MG63 (cell line): ENCODE results near the gene NIT2. TPM values are rescaled to one million over a fixed set of nuclear protein-coding genes. Genes with fewer than 3 reads are reported as not detected.
"Not testable (repeated sequence)": the region's sequence is repeated elsewhere in the genome, so short reads cannot be mapped to it uniquely, and the experiment has no call there.

ENCODE experiments used
- DNase-seq: peaks from one replicate; pipeline ENCODE4 v3.0.0-alpha.2; 2020
- H3K27me3 ChIP-seq: fragments of 250-450 bp; sonication (Bioruptor Pico); 2 replicates; pipeline ENCODE4 v1.5.1; 2020; ENCODE audit warnings: mild to moderate bottlenecking, moderate library complexity
- H3K36me3 ChIP-seq: fragments of 250-450 bp; sonication (Bioruptor Pico); 2 replicates; pipeline ENCODE4 v1.5.1; 2020; ENCODE audit warnings: mild to moderate bottlenecking, moderate library complexity
- H3K4me3 ChIP-seq: fragments of 250-450 bp; sonication (Bioruptor Pico); 2 replicates; pipeline ENCODE4 v1.5.1; 2020; ENCODE audit warnings: mild to moderate bottlenecking, moderate library complexity
- H3K9me3 ChIP-seq: fragments of 250-450 bp; sonication (Bioruptor Pico); 2 replicates; pipeline ENCODE4 v1.5.1; 2020; ENCODE audit warnings: mild to moderate bottlenecking, moderate library complexity
- total RNA-seq: library from RNA; depleted of rRNA; stranded (reverse); fragments of >200 nt; shearing (Covaris generic); gene quantifications from 2 replicates; pipeline ENCODE4 v1.2.3, GENCODE V29; 2014; ENCODE audit warnings: low replicate concordance

The NIT2 gene
- total RNA-seq, 1 experiment from 2014 or later, result 108 TPM

DNA sequence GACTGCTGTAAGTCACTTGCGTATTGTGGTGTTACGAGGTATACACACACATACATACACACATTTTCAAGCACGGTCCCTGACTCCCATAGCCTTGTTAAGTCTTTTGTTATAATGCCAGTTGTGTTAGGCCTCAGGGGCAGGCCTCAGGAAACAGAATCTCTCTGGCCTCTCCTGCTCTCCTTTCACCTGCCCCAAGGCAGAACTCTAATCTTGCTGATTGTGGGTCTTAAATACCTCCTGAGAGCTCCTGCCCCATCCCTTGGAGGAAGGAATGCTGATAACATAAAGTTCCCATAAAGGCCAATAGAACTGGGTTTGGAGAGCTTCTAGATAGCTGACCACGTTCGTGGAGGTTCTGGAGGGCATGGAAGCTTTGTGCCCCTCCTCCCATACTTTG lies 3.9 kb upstream of the NIT2 start:
- H3K27me3 ChIP-seq, result no peaks in the 10 kb centered on the region
- DNase-seq, result no peak

GRCh38 chr3:100331660-100332059 lies 2.9 kb upstream of the NIT2 start:
- no peak overlapping the region for H3K4me3 ChIP-seq
- no peak for DNase-seq

More for the DNA sequence above, 3.9 kb upstream of the NIT2 start:
- H3K4me3 ChIP-seq, result no peak overlapping the region
- H3K36me3 ChIP-seq, result peaks cover 22% of the 10 kb centered on the region
- H3K9me3 ChIP-seq, result no peaks in the 10 kb centered on the region

DNA sequence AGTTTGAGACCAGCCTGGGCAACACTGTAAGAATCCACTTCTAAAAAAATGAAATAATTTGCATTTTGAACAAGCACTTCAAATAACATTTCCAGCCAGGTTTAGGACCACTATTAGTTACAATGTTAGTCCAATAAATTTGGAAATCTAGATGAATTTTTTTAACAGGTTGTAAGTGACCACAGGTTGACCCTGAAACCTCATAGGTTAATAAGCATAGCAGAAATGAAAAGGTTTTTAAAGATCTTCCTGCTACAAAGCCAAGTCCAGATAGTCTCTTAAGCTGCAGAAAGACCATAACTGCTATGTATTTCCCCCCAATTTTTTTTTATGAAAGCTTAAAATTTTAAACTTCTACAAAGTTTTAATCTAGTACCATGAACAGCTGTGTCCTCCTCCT lies 1.5 kb upstream of the NIT2 start:
- no peaks in the 10 kb centered on the region for H3K9me3 ChIP-seq
- no peak for DNase-seq
- H3K36me3 ChIP-seq, result peaks cover 7% of the 10 kb centered on the region
- no peak overlapping the region for H3K4me3 ChIP-seq
- no peaks in the 10 kb centered on the region for H3K27me3 ChIP-seq

More at GRCh38 chr3:100331660-100332059, 2.9 kb upstream of the NIT2 start:
- H3K27me3 ChIP-seq, result no peaks in the 10 kb centered on the region
- no peaks in the 10 kb centered on the region for H3K9me3 ChIP-seq
- peaks cover 19% of the 10 kb centered on the region for H3K36me3 ChIP-seq

- no peaks in the 10 kb centered on the region for H3K27me3 ChIP-seq
- H3K9me3 ChIP-seq, result no peaks in the 10 kb centered on the region
- H3K36me3 ChIP-seq, result peaks cover 16% of the 10 kb centered on the region
- DNase-seq, result no peak
- peak overlapping the region; percentile 76 for H3K4me3 ChIP-seq
These were observed 528 bp upstream of the NIT2 start for GRCh38 chr3:100333970-100334487.

- Histone ChIP-seq H3K27me3 (no peaks in the 10 kb centered on the region), H3K4me3 (peak overlapping the region; percentile 76), H3K36me3 (peaks cover 30% of the 10 kb centered on the region), H3K9me3 (no peaks in the 10 kb centered on the region)
- DNase-seq, result peak; percentile 24
These were observed 877 bp downstream of the NIT2 start for GRCh38 chr3:100335434-100335833.

- DNase-seq, H3K27me3 ChIP-seq, H3K4me3 ChIP-seq, H3K9me3 ChIP-seq: not testable (repeated sequence)
- H3K36me3 ChIP-seq, result peaks cover 36% of the 10 kb centered on the region
These were observed 1.7 kb downstream of the NIT2 start for GRCh38 chr3:100336229-100336628.

DNA sequence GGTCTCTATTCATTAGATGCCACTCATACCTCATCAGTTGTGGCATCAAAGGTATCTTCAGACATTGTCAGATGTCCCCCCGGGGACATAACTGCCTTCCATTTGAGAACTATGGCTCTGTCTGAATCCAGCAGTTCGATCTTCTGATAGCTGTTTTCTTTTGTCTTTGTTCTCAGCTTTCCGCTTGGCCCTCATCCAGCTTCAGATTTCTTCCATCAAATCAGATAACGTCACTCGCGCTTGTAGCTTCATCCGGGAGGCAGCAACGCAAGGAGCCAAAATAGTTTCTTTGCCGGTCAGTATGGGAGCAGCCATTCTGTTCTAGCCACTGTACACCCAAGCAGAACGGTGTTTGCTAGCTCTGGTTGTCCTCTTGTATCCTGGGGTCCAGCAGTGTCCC lies 4.4 kb downstream of the NIT2 start:
- peaks cover 4% of the 10 kb centered on the region for H3K9me3 ChIP-seq
- peaks cover 62% of the 10 kb centered on the region for H3K36me3 ChIP-seq
- H3K4me3 ChIP-seq, result no peak overlapping the region
- H3K27me3 ChIP-seq, result no peaks in the 10 kb centered on the region
- DNase-seq, result no peak

DNA sequence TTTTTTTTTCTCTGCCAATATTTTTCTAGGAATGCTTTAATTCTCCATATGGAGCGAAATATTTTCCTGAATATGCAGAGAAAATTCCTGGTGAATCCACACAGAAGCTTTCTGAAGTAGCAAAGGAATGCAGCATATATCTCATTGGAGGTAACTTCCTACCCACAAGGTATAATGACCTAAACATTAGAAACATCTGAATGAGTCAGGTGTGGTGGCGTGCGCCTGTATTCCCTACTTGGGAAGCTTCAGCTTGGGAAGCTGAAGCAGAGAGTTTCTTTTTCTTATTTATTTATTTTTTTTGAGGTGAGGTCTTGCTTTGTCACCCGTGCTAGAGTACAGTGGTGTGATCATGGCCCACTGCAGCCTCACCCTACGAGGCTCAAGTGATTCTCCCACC lies 5.2 kb downstream of the NIT2 start:
- Histone ChIP-seq H3K4me3 (no peak overlapping the region), H3K9me3 (peaks cover 4% of the 10 kb centered on the region), H3K27me3 (no peaks in the 10 kb centered on the region), H3K36me3 (peaks cover 67% of the 10 kb centered on the region)
- no peak for DNase-seq

GRCh38 chr3:100340527-100340926 lies 6.0 kb downstream of the NIT2 start:
- no peaks in the 10 kb centered on the region for H3K27me3 ChIP-seq
- peaks cover 4% of the 10 kb centered on the region for H3K9me3 ChIP-seq
- no peak for DNase-seq
- no peak overlapping the region for H3K4me3 ChIP-seq
- peaks cover 75% of the 10 kb centered on the region for H3K36me3 ChIP-seq

- Histone ChIP-seq H3K27me3 (no peaks in the 10 kb centered on the region), H3K4me3 (no peak overlapping the region), H3K36me3 (peaks cover 93% of the 10 kb centered on the region), H3K9me3 (peaks cover 6% of the 10 kb centered on the region; the same call in 1 of the 2 replicates)
- DNase-seq, result no peak
These were observed 14.2 kb downstream of the NIT2 start for GRCh38 chr3:100348727-100349126.

- DNase-seq, H3K27me3 ChIP-seq, H3K9me3 ChIP-seq, H3K4me3 ChIP-seq: not testable (repeated sequence)
- peaks cover 96% of the 10 kb centered on the region for H3K36me3 ChIP-seq
These were observed 17.2 kb downstream of the NIT2 start for GRCh38 chr3:100351770-100352169.

DNA sequence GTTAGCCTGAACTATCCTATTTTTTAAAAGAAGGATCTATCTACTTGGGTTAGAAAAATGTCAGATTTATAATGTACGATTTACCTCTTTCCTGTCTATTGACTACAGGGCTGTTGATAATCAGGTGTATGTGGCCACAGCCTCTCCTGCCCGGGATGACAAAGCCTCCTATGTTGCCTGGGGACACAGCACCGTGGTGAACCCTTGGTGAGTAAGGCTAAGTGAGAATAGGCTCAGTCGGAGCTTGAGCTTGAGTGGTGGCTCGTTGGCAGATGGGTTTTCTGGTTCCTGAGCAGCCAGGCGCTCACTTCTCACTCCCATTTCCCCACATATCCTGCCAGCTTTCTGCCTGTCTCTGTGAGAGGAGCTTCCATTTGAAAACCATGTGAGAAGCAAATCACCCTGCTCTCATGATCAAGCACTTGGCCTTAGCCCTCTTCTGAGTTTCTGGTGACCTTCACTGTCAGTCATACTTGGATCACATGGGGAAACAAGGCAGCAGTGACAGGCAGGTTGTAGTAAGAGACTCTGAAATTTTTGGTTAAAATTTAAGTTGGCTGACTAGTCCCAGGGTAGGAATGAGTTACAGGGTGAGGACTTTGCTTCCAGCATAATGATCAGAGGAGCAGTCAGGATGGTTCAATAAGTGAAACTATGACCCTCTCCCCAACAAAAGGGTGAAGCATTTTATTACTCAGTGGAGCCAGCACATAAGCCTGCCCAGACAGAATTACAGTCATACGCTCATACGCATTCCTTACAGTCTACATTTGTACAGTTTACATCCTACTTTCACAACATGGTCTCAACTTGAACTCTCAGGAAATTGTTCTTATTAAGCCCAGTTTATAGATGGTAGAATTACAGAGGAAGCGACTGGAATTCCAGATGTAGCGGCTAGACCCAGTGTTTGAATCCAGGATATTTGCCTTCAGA lies 18.0 kb downstream of the NIT2 start:
- no peak for DNase-seq
- Histone ChIP-seq H3K4me3 (no peak overlapping the region), H3K36me3 (peaks cover 93% of the 10 kb centered on the region), H3K27me3 (no peaks in the 10 kb centered on the region), H3K9me3 (peaks cover 6% of the 10 kb centered on the region; the same call in 1 of the 2 replicates)

DNA sequence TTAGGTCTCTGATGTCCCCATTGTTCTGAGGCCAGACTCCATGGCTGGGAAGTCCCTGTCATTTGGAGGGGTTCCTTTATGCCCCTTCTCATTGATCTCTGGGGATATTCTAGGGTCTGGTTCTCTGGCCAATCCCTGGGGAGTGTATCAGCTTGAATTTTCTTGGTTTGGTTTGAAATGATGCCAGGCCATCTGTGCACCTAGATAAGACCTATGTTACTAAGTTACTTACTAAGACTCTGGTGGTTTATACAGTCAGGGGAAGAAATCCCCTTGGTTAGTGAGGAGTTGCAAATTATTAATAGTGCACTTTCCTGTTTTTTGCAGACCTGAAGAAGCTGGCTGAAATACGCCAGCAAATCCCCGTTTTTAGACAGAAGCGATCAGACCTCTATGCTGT lies 20.3 kb downstream of the NIT2 start:
- Histone ChIP-seq H3K27me3 (no peaks in the 10 kb centered on the region), H3K36me3 (peaks cover 78% of the 10 kb centered on the region), H3K9me3 (peaks cover 6% of the 10 kb centered on the region; the same call in 1 of the 2 replicates), H3K4me3 (no peak overlapping the region)
- DNase-seq, result no peak

GRCh38 chr3:100358413-100358812 lies 23.9 kb downstream of the NIT2 start:
- Histone ChIP-seq H3K4me3 (no peak overlapping the region), H3K36me3 (peaks cover 73% of the 10 kb centered on the region), H3K27me3 (no peaks in the 10 kb centered on the region), H3K9me3 (no peaks in the 10 kb centered on the region)
- no peak for DNase-seq

DNA sequence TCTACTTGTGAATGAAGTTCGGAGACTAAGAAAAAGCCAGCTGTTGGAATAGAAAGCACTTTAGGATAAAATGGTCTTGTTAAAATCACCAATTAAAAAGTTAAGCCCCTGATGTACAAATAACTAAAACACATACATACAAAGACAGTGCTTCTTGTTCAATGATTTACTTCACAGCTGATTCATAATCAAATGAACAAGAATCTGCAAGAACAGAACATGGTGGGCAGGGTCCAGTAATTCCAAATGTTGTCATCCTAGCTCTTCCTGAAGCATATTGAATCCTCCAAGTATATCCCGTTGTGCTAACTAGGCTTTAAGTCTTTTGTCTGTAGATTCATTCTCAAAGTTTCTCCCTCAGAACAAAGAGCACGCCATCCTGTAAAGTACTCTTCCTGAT lies 24.5 kb downstream of the NIT2 start:
- Histone ChIP-seq H3K36me3 (peaks cover 76% of the 10 kb centered on the region), H3K27me3 (no peaks in the 10 kb centered on the region), H3K4me3 (no peak overlapping the region), H3K9me3 (no peaks in the 10 kb centered on the region)
- DNase-seq, result no peak

DNA sequence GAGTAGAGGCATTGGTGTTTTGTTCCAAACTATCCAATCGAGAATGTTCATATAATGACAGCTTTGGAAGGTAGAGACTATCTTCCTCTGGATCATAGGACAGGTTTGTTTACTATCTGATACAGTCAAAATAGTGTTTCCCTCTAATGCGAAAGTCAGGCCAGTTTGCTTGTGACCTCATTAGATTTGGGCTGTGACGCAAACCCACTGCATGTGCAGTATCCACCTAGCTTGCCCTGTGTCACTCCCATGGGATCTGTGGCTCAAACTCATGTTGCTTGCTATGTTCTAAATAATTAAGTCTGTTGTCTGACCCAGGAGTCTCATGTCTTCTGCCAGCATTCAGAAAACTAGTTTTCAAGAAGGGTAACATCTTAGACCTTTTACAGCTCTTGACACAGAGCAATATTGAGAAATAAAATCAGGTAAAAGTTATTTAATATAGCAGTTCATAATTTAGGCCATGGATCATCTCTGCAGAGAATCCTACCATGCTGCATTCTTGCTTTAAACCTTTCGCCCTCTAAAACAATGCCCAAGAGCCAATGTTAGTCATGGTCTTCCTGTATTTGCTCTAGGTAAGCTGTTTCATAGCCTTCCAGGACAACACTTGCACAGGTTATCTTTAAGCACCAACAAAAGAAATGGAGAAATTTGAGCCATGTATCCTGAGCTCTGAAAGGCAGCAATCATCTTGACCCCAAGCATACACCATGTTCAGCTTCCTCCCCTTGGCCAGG lies 26.4 kb downstream of the NIT2 start:
- Histone ChIP-seq H3K4me3 (no peak overlapping the region), H3K36me3 (peaks cover 76% of the 10 kb centered on the region), H3K27me3 (no peaks in the 10 kb centered on the region), H3K9me3 (no peaks in the 10 kb centered on the region)
- DNase-seq, result no peak

DNA sequence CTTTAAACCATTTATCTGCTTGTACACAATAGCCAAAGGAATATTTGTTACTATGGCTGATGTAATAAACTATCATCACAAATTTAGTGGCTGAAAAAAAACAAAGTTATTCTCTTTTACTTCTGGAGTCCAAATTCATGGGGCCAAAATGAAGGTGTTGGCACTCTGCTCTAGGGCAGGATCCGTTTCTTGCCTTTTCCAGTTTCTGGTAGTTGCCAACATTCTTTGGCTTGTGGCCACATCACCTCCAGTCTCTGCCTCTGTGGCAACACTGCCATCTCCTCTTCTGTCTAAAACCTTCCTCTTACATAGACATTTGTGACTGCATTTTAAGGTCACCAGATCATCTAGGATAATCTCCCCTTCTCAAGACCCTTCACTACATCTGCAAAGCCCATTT lies 27.3 kb downstream of the NIT2 start:
- H3K4me3 ChIP-seq, result no peak overlapping the region
- peak; percentile 37 for DNase-seq
- no peaks in the 10 kb centered on the region for H3K27me3 ChIP-seq
- H3K9me3 ChIP-seq, result no peaks in the 10 kb centered on the region
- peaks cover 77% of the 10 kb centered on the region for H3K36me3 ChIP-seq
